GM12878 (cell line): ENCODE data around the gene PIGBOS1. TPM values are rescaled to one million over a fixed set of nuclear protein-coding genes. Genes with fewer than 3 reads are reported as not detected.

ENCODE experiments used
- ATAC-seq: fragments of 200-7000 bp; cut with Tn5 transposase; 3 replicates; pipeline ENCODE4 v1.9.1; 2020; ENCODE audit warnings: mild to moderate bottlenecking, moderate library complexity
- BruUV-seq: library from RNA; stranded (reverse); fragments of 400-500 nt; replicated peaks from 2 replicates; lab custom pipeline; 2021; lab: Mats Ljungman, UMichigan
- CTCF ChIA-PET: fragments of 300-600 bp; sonication (Branson Sonifier 250); formaldehyde crosslinking; extraction: SDS; loops from one replicate; lab custom pipeline; 2021; ENCODE audit warnings: inconsistent platforms; lab: Yijun Ruan, JAX
- POLR2A ChIA-PET: fragments of 350-600 bp; formaldehyde crosslinking; extraction: SDS; loops from one replicate; lab custom pipeline; 2021; ENCODE audit warnings: inconsistent platforms; lab: Charles Lee
- RAD21 ChIA-PET: fragments of 300-600 bp; sonication (Branson Sonifier 250); formaldehyde crosslinking; loops from one replicate; lab custom pipeline; 2023; ENCODE audit warnings: antibody characterized with exemption; ENCODE audit not compliant: unreplicated experiment; lab: Charles Lee
- SMC1A ChIA-PET: fragments of 300-600 bp; sonication (Branson Sonifier 250); formaldehyde crosslinking; loops from one replicate; lab custom pipeline; 2023; ENCODE audit not compliant: unreplicated experiment, uncharacterized antibody; lab: Charles Lee
- DNase-seq: peaks from one replicate; pipeline ENCODE4 v3.0.0-alpha.2; 2011; ENCODE audit warnings: low read depth, low spot score
- FAIRE-seq: peaks from 3 replicates; lab custom pipeline; 2011; peaks lifted over from hg19 to GRCh38; lab: Jason Lieb, UNC
- H2AFZ ChIP-seq: 2 replicates; pipeline ENCODE4 v1.6.0; 2011; ENCODE audit warnings: low read depth, low read length, control low read depth; ENCODE audit not compliant: control insufficient read depth
- H3K27ac ChIP-seq: 2 replicates; pipeline ENCODE4 v1.5.1; 2011; ENCODE audit warnings: control low read depth; ENCODE audit not compliant: control insufficient read depth, insufficient read depth
- H3K27me3 ChIP-seq, 2 experiments: replicated peaks in 1 of 2; 2 replicates each; pipeline versions ENCODE4 v1.6.0 to v1.6.1; 2011; ENCODE audit warnings: low read length in 1 of 2; ENCODE audit not compliant: control insufficient read depth in 2 of 2, insufficient read depth in 2 of 2
- H3K36me3 ChIP-seq, 2 experiments: 2 replicates each; pipeline ENCODE4 v1.5.1; 2011; ENCODE audit warnings: low read length in 1 of 2; ENCODE audit not compliant: control insufficient read depth in 2 of 2, insufficient read depth in 2 of 2
- H3K4me1 ChIP-seq: 2 replicates; pipeline ENCODE4 v1.6.1; 2011; ENCODE audit warnings: mild to moderate bottlenecking, low read length, moderate library complexity, mixed read lengths; ENCODE audit not compliant: control insufficient read depth, insufficient read depth
- H3K4me2 ChIP-seq: 2 replicates; pipeline ENCODE4 v1.6.0; 2011; ENCODE audit warnings: control low read depth; ENCODE audit not compliant: control insufficient read depth, insufficient read depth
- H3K4me3 ChIP-seq: fragments of 200-600 bp; sonication (generic); 2 replicates; pipeline ENCODE4 v1.5.1; 2016
- H3K79me2 ChIP-seq: 2 replicates; pipeline ENCODE4 v1.6.0; 2011; ENCODE audit warnings: low read length; ENCODE audit not compliant: control insufficient read depth, insufficient read depth
- H3K9ac ChIP-seq: 2 replicates; pipeline ENCODE4 v1.8.0; 2011; ENCODE audit warnings: low read length, control low read depth, mixed read lengths; ENCODE audit not compliant: control insufficient read depth, insufficient read depth
- H3K9me3 ChIP-seq: replicated peaks from 3 replicates; pipeline ENCODE4 v1.5.1; 2011; ENCODE audit warnings: mild to moderate bottlenecking, low read length; ENCODE audit not compliant: control insufficient read depth, insufficient read depth
- H4K20me1 ChIP-seq: 2 replicates; pipeline ENCODE4 v1.6.0; 2011; ENCODE audit not compliant: control insufficient read depth, insufficient read depth
- ATF2 ChIP-seq: IDR thresholded peaks from 2 replicates; pipeline ENCODE4 v1.6.1; 2012; ENCODE audit warnings: low read length, inconsistent platforms
- BCL11A ChIP-seq: IDR thresholded peaks from 2 replicates; pipeline ENCODE4 v1.6.1; 2011; ENCODE audit warnings: low read depth, low read length
- ELK1 ChIP-seq: IDR thresholded peaks from 2 replicates; pipeline ENCODE4 v1.6.1; 2012; ENCODE audit warnings: low read depth, low read length, improper control_type of control experiment
- HDGF ChIP-seq: fragments of 450-650 bp; IDR thresholded peaks from 2 replicates; pipeline ENCODE4 v1.6.1; 2016; ENCODE audit warnings: antibody characterized with exemption
- KDM1A ChIP-seq: fragments of 200-600 bp; sonication (generic); IDR thresholded peaks from 2 replicates; pipeline ENCODE4 v1.6.1; 2016; ENCODE audit warnings: borderline replicate concordance
- KLF5 ChIP-seq: fragments of 450-650 bp; IDR thresholded peaks from 2 replicates; pipeline ENCODE4 v1.6.1; 2014; ENCODE audit warnings: mild to moderate bottlenecking; ENCODE audit not compliant: partially characterized antibody
- MAX ChIP-seq: IDR thresholded peaks from 2 replicates; pipeline ENCODE4 v1.6.1; 2012; ENCODE audit warnings: low read depth, low read length, improper control_type of control experiment
- MLLT1 ChIP-seq: fragments of 450-650 bp; IDR thresholded peaks from 2 replicates; pipeline ENCODE4 v1.6.1; 2016; ENCODE audit warnings: mild to moderate bottlenecking
- NFIC ChIP-seq: IDR thresholded peaks from 2 replicates; pipeline ENCODE4 v1.6.1; 2012; ENCODE audit warnings: low read depth, mild to moderate bottlenecking, inconsistent platforms, low read length, moderate library complexity
- PML ChIP-seq: IDR thresholded peaks from 2 replicates; pipeline ENCODE4 v1.6.1; 2012; ENCODE audit warnings: low read length, inconsistent platforms
- POLR2AphosphoS5 ChIP-seq: IDR thresholded peaks from 2 replicates; pipeline ENCODE4 v1.6.1; 2011; ENCODE audit warnings: mild to moderate bottlenecking, low read length, inconsistent platforms
- RELB ChIP-seq: fragments of 450-650 bp; IDR thresholded peaks from 2 replicates; pipeline ENCODE4 v1.6.1; 2017; ENCODE audit warnings: low read depth, mild to moderate bottlenecking, moderate library complexity
- SKIL ChIP-seq: fragments of 450-650 bp; IDR thresholded peaks from 2 replicates; pipeline ENCODE4 v1.6.1; 2017; ENCODE audit warnings: mild to moderate bottlenecking, low read depth, inconsistent platforms; ENCODE audit not compliant: poor library complexity, severe bottlenecking
- WGBS: methylation state at CpG from one replicate; pipeline ENCODE4 v1.1.6; 2016; ENCODE audit warnings: low lambda C conversion rate; ENCODE audit not compliant: insufficient replicate concordance, insufficient coverage; ENCODE audit errors: missing lambda C conversion rate; 5-methylcytosine and 5-hydroxymethylcytosine counted together
- in situ Hi-C: fragments of 300-500 bp; cut with MboI; formaldehyde crosslinking; loops from 9 replicates; pipeline ENCODE4 v1.14.3; 2018; ENCODE audit warnings: mixed read lengths
- intact Hi-C: fragments of 100-400 bp; cut with micrococcal nuclease; formaldehyde crosslinking; loops from one replicate; pipeline ENCODE4 v1.14.2; 2022; ENCODE audit not compliant: unreplicated experiment
- polyA plus RNA-seq, 11 experiments: library from polyadenylated mRNA; depleted of rRNA in 4 of 11; unstranded in 6 of 11; stranded (reverse) in 5 of 11; fragments of >200 nt; fragmentation: Nextera tagmentation in 4 of 11; fragmentation: Illumina TruSeq in 1 of 11; extraction: Ambion mirVana in 4 of 11; extraction: Trizol in 1 of 11; gene quantifications; 1 replicate in 1 of 11; 2 replicates in 10 of 11; pipeline versions ENCODE4 v1.2.1 to v1.2.3, GENCODE V29; 2011 to 2016; ENCODE audit warnings: inconsistent platforms in 2 of 11, missing spikeins in 2 of 11, low read depth in 1 of 11
- total RNA-seq, 4 experiments: library from RNA; depleted of rRNA in 3 of 4; stranded (reverse); fragments of >200 nt in 3 of 4; fragmentation: Illumina TruSeq in 1 of 4; extraction: Trizol in 1 of 4; gene quantifications; 2 replicates each; pipeline versions ENCODE4 v1.2.1 to v1.2.3, GENCODE V29; 2013 to 2021

The PIGBOS1 gene
- total and polyA plus RNA-seq, 10 of the 15 experiments (the other 5 are each of a cell fraction or from before 2014, with no cell fraction given), result 7.1 to 24.7 (median 10.2) TPM

GRCh38 chr15:55289746-55290527, 29.0 kb downstream of the PIGBOS1 start, which contains the start of gene RAB27A:
RAB27A (minus strand) TSS chr15:55289813; CDS start chr15:55234934, 54,879 bp downstream.
- WGBS, result under 1% methylated on average over 60 of the region's 69 CpGs
- Histone ChIP-seq H3K4me1 (no peaks in the 10 kb centered on the region; the same call in 1 of the 2 replicates), H3K9me3 (no peaks in the 10 kb centered on the region), H4K20me1 (no peaks in the 10 kb centered on the region), H3K9ac (peak within 1 kb of the TSS; percentile 66), H3K27me3 (no peaks in the 10 kb centered on the region), H3K27ac (peak within 1 kb of the TSS; percentile 65), H3K4me2 (peak within 1 kb of the TSS; percentile 82), H3K4me3 (peak within 1 kb of the TSS; percentile 89), H2AFZ (peak within 1 kb of the TSS; percentile 81), H3K79me2 (peaks cover 10% of the 10 kb centered on the region), H3K36me3 (no peaks in the 10 kb centered on the region)
- POLR2A ChIA-PET, result no interaction called here
- intact Hi-C loops, result loop anchor here (1.0 to 10.0 kb wide), 7 partner anchors 35 to 1327 kb away; no protein-coding TSS in a partner anchor
- in situ Hi-C loops, result no loop called here
- peak; percentile 80 for ATAC-seq
- FAIRE-seq, result no peak
- SMC1A ChIA-PET, result interaction anchor here (1.1 to 4.1 kb wide), 9 partner anchors 24 to 149 kb away, joined by 3 to 64 read pairs (median 11); partner anchors contain the start of genes PIGB and PIGBOS1
- CTCF ChIA-PET, result interaction anchor here (0.9 to 5.3 kb wide), 13 partner anchors 13 to 149 kb away, joined by 3 to 50 read pairs (median 7); partner anchors contain the start of genes PIERCE2 and RSL24D1
- no peak for DNase-seq
- RAD21 ChIA-PET, result interaction anchor here (1.1 to 4.5 kb wide), 9 partner anchors 26 to 144 kb away, joined by 3 to 59 read pairs (median 6); partner anchors contain the start of genes PIGB, PIGBOS1 and RSL24D1
- TSS peak; percentile 71 for BruUV-seq
- no peak for TF ChIP-seq KLF5
- TF ChIP-seq ATF2, result no peak
- TF ChIP-seq RELB, result peak; percentile 16; the same call in 1 of the 2 replicates
- TF ChIP-seq POLR2AphosphoS5, result 0 out of 2 replicates have a peak, but pooled peaks have one; percentile 41
- TF ChIP-seq KDM1A, result no peak
- TF ChIP-seq BCL11A, result no peak
- TF ChIP-seq PML, result peak; percentile 26; the same call in 1 of the 2 replicates
- no peak; the same call in 1 of the 2 replicates for TF ChIP-seq ELK1
- no peak for TF ChIP-seq NFIC
- TF ChIP-seq HDGF, result no peak
- no peak for TF ChIP-seq SKIL
- TF ChIP-seq MAX, result 0 out of 2 replicates have a peak, but pooled peaks have one; percentile 27
- TF ChIP-seq MLLT1, result peak; percentile 18; the same call in 1 of the 2 replicates
